COR-L47 (cell line): Measurements from ENCODE around the gene PIAS4.
A peak's percentile ranks its signal among the peaks of the same experiment; 100 is the strongest.
"Not testable (repeated sequence)": the region's sequence is repeated elsewhere in the genome, so short reads cannot be mapped to it uniquely, and the experiment has no call there.

Experiments used
- DNase-seq: peaks from one replicate; lab custom pipeline; 2025; lab: John Stamatoyannopoulos, UW

PIAS4 gene

GRCh38 chr19:3998667-3999412, 8.7 kb upstream of the PIAS4 start:
- DNase-seq: not testable (repeated sequence)

GRCh38 chr19:4000798-4001197, 6.7 kb upstream of the PIAS4 start:
- not testable (repeated sequence) for DNase-seq

GRCh38 chr19:4005436-4005835, 2.1 kb upstream of the PIAS4 start:
- not testable (repeated sequence) for DNase-seq

- DNase-seq: no peak
Observed at GRCh38 chr19:4007836-4008539, 452 bp downstream of the PIAS4 start.

- no peak for DNase-seq
Observed at GRCh38 chr19:4009990-4010807, 2.7 kb downstream of the PIAS4 start.

GRCh38 chr19:4010808-4011110, 3.2 kb downstream of the PIAS4 start:
- DNase-seq: no peak

- DNase-seq: not testable (repeated sequence)
Observed at GRCh38 chr19:4011430-4011829, 3.9 kb downstream of the PIAS4 start.

- DNase-seq: peak; percentile 61
Observed at GRCh38 chr19:4012092-4012974, 4.8 kb downstream of the PIAS4 start.

GRCh38 chr19:4012975-4013634, 5.6 kb downstream of the PIAS4 start:
- no peak for DNase-seq

GRCh38 chr19:4013886-4014540, 6.5 kb downstream of the PIAS4 start:
- no peak for DNase-seq

- no peak for DNase-seq
Observed at GRCh38 chr19:4014541-4015491, 7.3 kb downstream of the PIAS4 start.

GRCh38 chr19:4015705-4016402, 8.3 kb downstream of the PIAS4 start:
- DNase-seq: no peak

- DNase-seq: no peak
Observed at GRCh38 chr19:4016486-4016885, 8.9 kb downstream of the PIAS4 start.

- DNase-seq: no peak
Observed at GRCh38 chr19:4016903-4017638, 9.5 kb downstream of the PIAS4 start.

GRCh38 chr19:4018140-4018613, 10.6 kb downstream of the PIAS4 start:
- no peak for DNase-seq

- DNase-seq: no peak
Observed at GRCh38 chr19:4018775-4019504, 11.4 kb downstream of the PIAS4 start.

GRCh38 chr19:4019578-4019977, 12.0 kb downstream of the PIAS4 start:
- no peak for DNase-seq
